Left lung (tissue), 10 donors: Measurements from ENCODE around the gene GP2. TPM values are rescaled to one million over a fixed set of nuclear protein-coding genes. Genes with fewer than 3 reads are reported as not detected.

Source experiments
- ATAC-seq: fragments of 200-7000 bp; cut with Tn5 transposase; one replicate; pipeline ENCODE4 v1.9.1; 2020; ENCODE audit warnings: moderate library complexity
- DNase-seq, 4 donors: peaks; one replicate each; pipeline ENCODE4 v3.0.0-alpha.2; 2013 to 2020
- H3K27ac ChIP-seq, 2 donors: fragments of 200-600 bp; sonication (generic) in 1 of 2; one replicate each; pipeline versions ENCODE4 v1.5.0 to v1.8.0; 2020 to 2021
- H3K27me3 ChIP-seq, 2 donors: fragments of 200-600 bp; sonication (generic) in 1 of 2; one replicate each; pipeline versions ENCODE4 v1.5.0 to v1.8.0; 2020 to 2021
- H3K36me3 ChIP-seq, 2 donors: fragments of 200-600 bp; sonication (generic) in 1 of 2; one replicate each; pipeline versions ENCODE4 v1.5.0 to v1.8.0; 2020 to 2021
- H3K4me1 ChIP-seq, 2 donors: fragments of 200-600 bp; one replicate each; pipeline ENCODE4 v1.8.0; 2021
- H3K4me3 ChIP-seq, 2 donors: fragments of 200-600 bp; sonication (generic) in 1 of 2; one replicate each; pipeline versions ENCODE4 v1.5.0 to v1.8.0; 2020 to 2021; ENCODE audit warnings: mild to moderate bottlenecking in 1 of 2
- H3K9me3 ChIP-seq, 2 donors: fragments of 200-600 bp; sonication (generic) in 1 of 2; one replicate each; pipeline versions ENCODE4 v1.5.0 to v1.8.0; 2020 to 2021
- intact Hi-C, 2 donors: fragments of 100-400 bp; cut with DNase I; formaldehyde crosslinking; loops; one replicate each; pipeline versions ENCODE4 v1.11.2 to v1.14.2; 2022
- polyA plus RNA-seq, 6 donors: library from polyadenylated mRNA; unstranded; fragments of 120-200 nt; gene quantifications; one replicate each; pipeline ENCODE4 v1.2.1, GENCODE V29; 2013; ENCODE audit not compliant: insufficient read length in 6 of 6
- total RNA-seq, 2 donors: library from RNA; stranded (reverse); fragmentation: NEBNext Ultra II Directional; extraction: Animal tissue kit (Norgen Biotek cat#: 25700); gene quantifications; one replicate each; pipeline ENCODE4 v1.2.1, GENCODE V29; 2021
- TF ChIP-seq, protein P1 (sequence below), 2 donors: fragments of 200-600 bp; sonication (generic) in 1 of 2; IDR thresholded peaks; one replicate each; pipeline versions ENCODE4 v1.5.0 to v1.8.0; 2021; ENCODE audit warnings: antibody characterized with exemption in 2 of 2
- donor health status: DM: no; HTN: yes; CAD: no.
- donor health status: DM: no; HTN: no; CAD: no.

The GP2 gene
- total and polyA plus RNA-seq, 8 donors: 0.07 to 0.24 (median 0.10) TPM; not detected in 4

- DNase-seq (no peak), ATAC-seq (no peak)
- intact Hi-C loops: no loop called here
- Histone ChIP-seq H3K4me3 (no peak overlapping the region), H3K27me3 (no peaks in the 10 kb centered on the region), H3K4me1 (no peaks in the 10 kb centered on the region), H3K36me3 (no peaks in the 10 kb centered on the region), H3K9me3 (no peaks in the 10 kb centered on the region), H3K27ac (no peak overlapping the region)
- TF ChIP-seq, protein P1, sequence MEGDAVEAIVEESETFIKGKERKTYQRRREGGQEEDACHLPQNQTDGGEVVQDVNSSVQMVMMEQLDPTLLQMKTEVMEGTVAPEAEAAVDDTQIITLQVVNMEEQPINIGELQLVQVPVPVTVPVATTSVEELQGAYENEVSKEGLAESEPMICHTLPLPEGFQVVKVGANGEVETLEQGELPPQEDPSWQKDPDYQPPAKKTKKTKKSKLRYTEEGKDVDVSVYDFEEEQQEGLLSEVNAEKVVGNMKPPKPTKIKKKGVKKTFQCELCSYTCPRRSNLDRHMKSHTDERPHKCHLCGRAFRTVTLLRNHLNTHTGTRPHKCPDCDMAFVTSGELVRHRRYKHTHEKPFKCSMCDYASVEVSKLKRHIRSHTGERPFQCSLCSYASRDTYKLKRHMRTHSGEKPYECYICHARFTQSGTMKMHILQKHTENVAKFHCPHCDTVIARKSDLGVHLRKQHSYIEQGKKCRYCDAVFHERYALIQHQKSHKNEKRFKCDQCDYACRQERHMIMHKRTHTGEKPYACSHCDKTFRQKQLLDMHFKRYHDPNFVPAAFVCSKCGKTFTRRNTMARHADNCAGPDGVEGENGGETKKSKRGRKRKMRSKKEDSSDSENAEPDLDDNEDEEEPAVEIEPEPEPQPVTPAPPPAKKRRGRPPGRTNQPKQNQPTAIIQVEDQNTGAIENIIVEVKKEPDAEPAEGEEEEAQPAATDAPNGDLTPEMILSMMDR (IDR thresholded peaks at IDR 0.05): no peak
These were observed 6.7 kb downstream of the GP2 start for GRCh38 chr16:20320592-20320991.

DNA sequence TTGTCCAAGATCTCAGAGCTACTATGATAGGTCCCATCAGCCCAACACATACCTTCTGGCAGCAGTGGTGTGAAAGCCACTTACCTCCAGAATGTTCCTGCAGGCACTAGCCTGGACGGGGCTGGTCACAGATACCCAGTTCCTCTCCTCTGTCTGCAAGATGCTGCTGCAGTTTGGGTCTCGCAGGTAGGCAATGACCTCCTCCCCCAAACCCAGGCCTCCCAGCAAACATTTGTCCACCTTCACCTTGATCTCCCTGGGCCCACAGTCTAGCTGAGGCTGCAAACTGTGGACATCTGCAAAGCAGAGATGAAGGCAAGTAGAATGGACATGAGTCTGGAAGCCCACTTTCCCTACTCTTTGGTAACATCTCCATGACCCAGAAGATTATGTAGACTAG lies 7.1 kb downstream of the GP2 start:
- DNase-seq (no peak), ATAC-seq (no peak)
- intact Hi-C loops: no loop called here
- Histone ChIP-seq H3K36me3 (no peaks in the 10 kb centered on the region), H3K27ac (no peak overlapping the region), H3K4me3 (no peak overlapping the region), H3K9me3 (no peaks in the 10 kb centered on the region), H3K4me1 (no peaks in the 10 kb centered on the region), H3K27me3 (no peaks in the 10 kb centered on the region)
- TF ChIP-seq, protein P1 (IDR thresholded peaks at IDR 0.05): no peak

DNA sequence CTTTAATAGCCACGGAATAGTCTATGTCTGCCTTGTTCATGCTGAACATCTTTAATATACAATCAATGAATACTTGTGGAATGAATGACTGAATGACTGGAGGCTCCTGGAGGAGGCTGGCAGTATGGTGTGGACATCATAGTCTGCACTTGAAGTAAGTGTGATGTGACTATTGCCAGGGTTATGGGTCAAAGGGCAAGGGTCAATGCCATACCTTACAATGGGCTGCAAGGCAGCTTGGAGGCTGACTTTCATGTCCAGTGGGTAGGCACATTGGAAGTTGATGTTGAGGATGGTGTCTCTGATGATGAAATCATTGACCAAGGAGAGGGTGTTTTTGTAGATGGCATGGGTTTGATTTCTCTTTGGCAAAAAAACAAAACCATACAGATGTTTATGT lies 7.9 kb downstream of the GP2 start:
- TF ChIP-seq, protein P1 (IDR thresholded peaks at IDR 0.05): no peak
- ATAC-seq (no peak), DNase-seq (no peak)
- Histone ChIP-seq H3K27ac (no peak overlapping the region), H3K27me3 (no peaks in the 10 kb centered on the region), H3K36me3 (no peaks in the 10 kb centered on the region), H3K4me3 (no peak overlapping the region), H3K4me1 (no peaks in the 10 kb centered on the region), H3K9me3 (no peaks in the 10 kb centered on the region)
- intact Hi-C loops: no loop called here

GRCh38 chr16:20318437-20318836 lies 8.9 kb downstream of the GP2 start:
- DNase-seq (no peak), ATAC-seq (no peak)
- no peaks in the 10 kb centered on the region for H3K9me3 ChIP-seq
- no peak overlapping the region for H3K4me3 ChIP-seq
- no peaks in the 10 kb centered on the region for H3K27me3 ChIP-seq
- TF ChIP-seq, protein P1 (IDR thresholded peaks at IDR 0.05): no peak
- H3K36me3 ChIP-seq: no peaks in the 10 kb centered on the region
- H3K27ac ChIP-seq: no peak overlapping the region
- no peaks in the 10 kb centered on the region for H3K4me1 ChIP-seq
- intact Hi-C loops: no loop called here

- H3K9me3 ChIP-seq: no peaks in the 10 kb centered on the region
- H3K27me3 ChIP-seq: no peaks in the 10 kb centered on the region
- H3K4me1 ChIP-seq: no peaks in the 10 kb centered on the region
- ATAC-seq (no peak), DNase-seq (no peak)
- intact Hi-C loops: no loop called here
- no peak overlapping the region for H3K4me3 ChIP-seq
- H3K27ac ChIP-seq: no peak overlapping the region
- no peaks in the 10 kb centered on the region for H3K36me3 ChIP-seq
- TF ChIP-seq, protein P1 (IDR thresholded peaks at IDR 0.05): no peak
These were observed 9.3 kb downstream of the GP2 start for GRCh38 chr16:20318006-20318405.
